SK-N-SH treated with all-trans-retinoic acid at 6 μM for 48 hours (cell line): ENCODE data around the gene NIFK.
A peak's percentile ranks its signal among the peaks of the same experiment; 100 is the strongest.
"Not testable (repeated sequence)": the region's sequence is repeated elsewhere in the genome, so short reads cannot be mapped to it uniquely, and the experiment has no call there.

Experiments used
- ATAC-seq: fragments of 200-7000 bp; cut with Tn5 transposase; 3 replicates; pipeline ENCODE4 v1.9.1; 2020; ENCODE audit warnings: mild to moderate bottlenecking, moderate library complexity
- BACH2 ChIP-seq: fragments of 250-450 bp; sonication (Bioruptor Pico); IDR thresholded peaks from 2 replicates; pipeline ENCODE4 v1.9.0; 2021; ENCODE audit warnings: mild to moderate bottlenecking, borderline replicate concordance
- CSDC2 ChIP-seq: fragments of 250-450 bp; sonication (Bioruptor Pico); IDR thresholded peaks from 2 replicates; pipeline ENCODE4 v1.5.0; 2020; ENCODE audit warnings: mild to moderate bottlenecking, moderate library complexity
- ESRRG ChIP-seq: fragments of 250-450 bp; sonication (Bioruptor Pico); IDR thresholded peaks from 2 replicates; pipeline ENCODE4 v1.6.1; 2021; ENCODE audit warnings: mild to moderate bottlenecking
- ISL1 ChIP-seq: fragments of 250-450 bp; sonication (Bioruptor Pico); IDR thresholded peaks from 2 replicates; pipeline ENCODE4 v2.1.2; 2022; ENCODE audit warnings: mild to moderate bottlenecking, moderate library complexity
- OSR1 ChIP-seq: fragments of 250-450 bp; sonication (Bioruptor Pico); IDR thresholded peaks from 2 replicates; pipeline ENCODE4 v1.8.0; 2022; ENCODE audit warnings: moderate library complexity, mild to moderate bottlenecking, inconsistent platforms
- PPARA ChIP-seq: fragments of 250-450 bp; sonication (Bioruptor Pico); IDR thresholded peaks from 2 replicates; pipeline ENCODE4 v1.5.0; 2020; ENCODE audit warnings: mild to moderate bottlenecking, borderline replicate concordance
- SNAI2 ChIP-seq: fragments of 250-450 bp; sonication (Bioruptor Pico); IDR thresholded peaks from 2 replicates; pipeline ENCODE4 v1.5.0; 2020; ENCODE audit warnings: mild to moderate bottlenecking, moderate library complexity
- TCF4 ChIP-seq: fragments of 250-450 bp; sonication (Bioruptor Pico); IDR thresholded peaks from 2 replicates; pipeline ENCODE4 v1.8.0; 2021; ENCODE audit warnings: mild to moderate bottlenecking, moderate library complexity, borderline replicate concordance
- TOX ChIP-seq: fragments of 250-450 bp; sonication (Bioruptor Pico); IDR thresholded peaks from 2 replicates; pipeline ENCODE4 v1.8.0; 2021; ENCODE audit warnings: mild to moderate bottlenecking, moderate library complexity, borderline replicate concordance
- ZFP3 ChIP-seq: fragments of 250-450 bp; sonication (Bioruptor Pico); IDR thresholded peaks from 2 replicates; pipeline ENCODE4 v1.5.0; 2020; ENCODE audit warnings: mild to moderate bottlenecking, moderate library complexity
- ZFP30 ChIP-seq: fragments of 450-650 bp; formaldehyde crosslinking; IDR thresholded peaks from 2 replicates; pipeline ENCODE4 v1.5.0; 2022; ENCODE audit warnings: mild to moderate bottlenecking, moderate library complexity
- ZNF565 ChIP-seq: fragments of 450-650 bp; formaldehyde crosslinking; conservative IDR thresholded peaks from 2 replicates; pipeline ENCODE4 v1.5.0; 2020; ENCODE audit warnings: low read depth, mild to moderate bottlenecking, moderate library complexity
- ZNF8 ChIP-seq: fragments of 450-650 bp; formaldehyde crosslinking; IDR thresholded peaks from 2 replicates; pipeline ENCODE4 v1.5.0; 2020; ENCODE audit warnings: mild to moderate bottlenecking, moderate library complexity
- TF ChIP-seq, protein P1 (sequence below): fragments of 250-450 bp; sonication (Bioruptor Pico); IDR thresholded peaks from 2 replicates; pipeline ENCODE4 v1.5.1; 2021; ENCODE audit warnings: mild to moderate bottlenecking, moderate library complexity
- TF ChIP-seq, protein P2 (sequence below): fragments of 250-450 bp; sonication (Bioruptor Pico); IDR thresholded peaks from 2 replicates; pipeline ENCODE4 v1.5.1; 2020; ENCODE audit warnings: low read depth, mild to moderate bottlenecking, moderate library complexity
- TF ChIP-seq, protein P3 (sequence below): fragments of 250-450 bp; sonication (Bioruptor Pico); IDR thresholded peaks from 2 replicates; pipeline ENCODE4 v1.5.0; 2020; ENCODE audit warnings: mild to moderate bottlenecking, moderate library complexity
- TF ChIP-seq, protein P4 (sequence below): fragments of 250-450 bp; sonication (Bioruptor Pico); IDR thresholded peaks from 2 replicates; pipeline ENCODE4 v1.8.0; 2021; ENCODE audit warnings: low read depth, mild to moderate bottlenecking, moderate library complexity, borderline replicate concordance

NIFK gene

DNA sequence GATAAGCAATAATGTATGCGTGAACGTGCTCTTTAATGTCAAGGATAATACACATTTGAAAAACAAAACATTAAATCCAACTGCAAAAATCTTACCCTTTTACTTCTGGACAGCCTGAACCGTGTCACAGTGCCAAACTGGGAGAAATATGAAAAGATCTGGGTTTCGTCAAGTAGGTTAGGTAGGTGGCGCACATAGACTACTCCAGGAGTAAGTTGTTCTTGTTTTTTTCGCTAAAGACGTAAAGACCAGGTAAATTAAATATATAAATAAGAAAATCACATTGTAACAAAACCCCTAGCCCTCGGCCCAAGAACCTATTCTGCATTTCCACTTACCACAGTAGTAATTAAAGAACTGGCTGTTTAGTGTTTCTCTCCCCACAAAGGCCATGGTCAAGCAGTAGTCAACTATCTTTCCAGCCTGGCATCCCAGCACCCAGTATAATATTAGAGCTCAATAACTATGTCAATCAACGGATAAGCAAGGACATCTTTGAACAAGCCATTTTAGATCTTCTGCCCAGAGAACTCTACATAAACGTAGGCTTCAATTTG is 1.1 kb downstream of the NIFK start:
- TF ChIP-seq, protein P1, sequence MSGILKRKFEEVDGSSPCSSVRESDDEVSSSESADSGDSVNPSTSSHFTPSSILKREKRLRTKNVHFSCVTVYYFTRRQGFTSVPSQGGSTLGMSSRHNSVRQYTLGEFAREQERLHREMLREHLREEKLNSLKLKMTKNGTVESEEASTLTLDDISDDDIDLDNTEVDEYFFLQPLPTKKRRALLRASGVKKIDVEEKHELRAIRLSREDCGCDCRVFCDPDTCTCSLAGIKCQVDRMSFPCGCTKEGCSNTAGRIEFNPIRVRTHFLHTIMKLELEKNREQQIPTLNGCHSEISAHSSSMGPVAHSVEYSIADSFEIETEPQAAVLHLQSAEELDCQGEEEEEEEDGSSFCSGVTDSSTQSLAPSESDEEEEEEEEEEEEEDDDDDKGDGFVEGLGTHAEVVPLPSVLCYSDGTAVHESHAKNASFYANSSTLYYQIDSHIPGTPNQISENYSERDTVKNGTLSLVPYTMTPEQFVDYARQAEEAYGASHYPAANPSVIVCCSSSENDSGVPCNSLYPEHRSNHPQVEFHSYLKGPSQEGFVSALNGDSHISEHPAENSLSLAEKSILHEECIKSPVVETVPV, result no peak
- TF ChIP-seq ESRRG (CRISPR knock-in tag) (no peak), ISL1 (CRISPR knock-in tag) (no peak)
- TF ChIP-seq, protein P2, sequence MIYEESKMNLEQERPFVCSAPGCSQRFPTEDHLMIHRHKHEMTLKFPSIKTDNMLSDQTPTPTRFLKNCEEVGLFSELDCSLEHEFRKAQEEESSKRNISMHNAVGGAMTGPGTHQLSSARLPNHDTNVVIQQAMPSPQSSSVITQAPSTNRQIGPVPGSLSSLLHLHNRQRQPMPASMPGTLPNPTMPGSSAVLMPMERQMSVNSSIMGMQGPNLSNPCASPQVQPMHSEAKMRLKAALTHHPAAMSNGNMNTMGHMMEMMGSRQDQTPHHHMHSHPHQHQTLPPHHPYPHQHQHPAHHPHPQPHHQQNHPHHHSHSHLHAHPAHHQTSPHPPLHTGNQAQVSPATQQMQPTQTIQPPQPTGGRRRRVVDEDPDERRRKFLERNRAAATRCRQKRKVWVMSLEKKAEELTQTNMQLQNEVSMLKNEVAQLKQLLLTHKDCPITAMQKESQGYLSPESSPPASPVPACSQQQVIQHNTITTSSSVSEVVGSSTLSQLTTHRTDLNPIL, result no peak
- ATAC-seq, result peak; percentile 19; the same call in 2 of the 3 replicates

DNA sequence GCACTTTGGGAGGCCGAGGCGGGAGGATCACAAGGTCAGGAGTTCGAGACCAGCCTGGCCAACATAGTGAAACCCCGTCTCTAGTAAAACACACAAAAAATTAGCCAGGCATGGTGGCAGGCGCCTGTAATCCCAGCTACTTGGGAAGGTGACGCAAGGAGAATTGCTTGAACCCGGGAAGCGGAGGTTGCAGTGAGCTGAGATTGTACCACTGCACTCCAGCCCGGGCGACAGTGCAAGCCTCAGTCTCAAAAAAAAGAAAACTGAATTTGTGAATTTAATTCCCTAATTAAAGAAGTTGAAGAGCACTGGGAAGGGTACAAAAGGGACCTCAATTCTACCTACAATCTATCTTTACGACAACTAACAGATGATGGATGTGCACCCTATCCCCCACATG is 2.1 kb downstream of the NIFK start:
- ATAC-seq, result not testable (repeated sequence)

DNA sequence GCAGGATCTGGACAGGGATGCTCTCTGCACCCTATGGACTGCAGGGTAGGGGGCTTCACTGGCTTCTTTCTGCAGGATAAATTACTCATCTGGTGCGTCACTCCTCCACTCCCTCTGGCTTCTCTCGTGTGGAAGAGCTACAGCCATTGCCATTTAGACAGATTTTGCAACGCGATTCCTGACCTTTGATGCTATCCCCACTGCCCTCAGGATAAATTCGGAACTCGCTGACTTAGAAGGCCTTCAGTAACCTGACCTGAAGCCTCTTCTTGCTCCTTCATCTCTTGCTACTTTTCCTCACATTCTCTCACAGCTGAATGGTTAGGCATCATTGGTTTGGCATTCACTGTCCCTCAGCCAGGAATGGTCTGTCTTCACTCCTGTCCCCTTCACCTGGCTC is 5.3 kb downstream of the NIFK start:
- TF ChIP-seq CSDC2 (no peak), ZNF565 (CRISPR knock-in tag) (no peak), ZNF8 (no peak), ISL1 (CRISPR knock-in tag) (no peak), ZFP30 (CRISPR knock-in tag) (no peak), OSR1 (no peak), ESRRG (CRISPR knock-in tag) (no peak), ZFP3 (no peak)
- TF ChIP-seq, protein P3, sequence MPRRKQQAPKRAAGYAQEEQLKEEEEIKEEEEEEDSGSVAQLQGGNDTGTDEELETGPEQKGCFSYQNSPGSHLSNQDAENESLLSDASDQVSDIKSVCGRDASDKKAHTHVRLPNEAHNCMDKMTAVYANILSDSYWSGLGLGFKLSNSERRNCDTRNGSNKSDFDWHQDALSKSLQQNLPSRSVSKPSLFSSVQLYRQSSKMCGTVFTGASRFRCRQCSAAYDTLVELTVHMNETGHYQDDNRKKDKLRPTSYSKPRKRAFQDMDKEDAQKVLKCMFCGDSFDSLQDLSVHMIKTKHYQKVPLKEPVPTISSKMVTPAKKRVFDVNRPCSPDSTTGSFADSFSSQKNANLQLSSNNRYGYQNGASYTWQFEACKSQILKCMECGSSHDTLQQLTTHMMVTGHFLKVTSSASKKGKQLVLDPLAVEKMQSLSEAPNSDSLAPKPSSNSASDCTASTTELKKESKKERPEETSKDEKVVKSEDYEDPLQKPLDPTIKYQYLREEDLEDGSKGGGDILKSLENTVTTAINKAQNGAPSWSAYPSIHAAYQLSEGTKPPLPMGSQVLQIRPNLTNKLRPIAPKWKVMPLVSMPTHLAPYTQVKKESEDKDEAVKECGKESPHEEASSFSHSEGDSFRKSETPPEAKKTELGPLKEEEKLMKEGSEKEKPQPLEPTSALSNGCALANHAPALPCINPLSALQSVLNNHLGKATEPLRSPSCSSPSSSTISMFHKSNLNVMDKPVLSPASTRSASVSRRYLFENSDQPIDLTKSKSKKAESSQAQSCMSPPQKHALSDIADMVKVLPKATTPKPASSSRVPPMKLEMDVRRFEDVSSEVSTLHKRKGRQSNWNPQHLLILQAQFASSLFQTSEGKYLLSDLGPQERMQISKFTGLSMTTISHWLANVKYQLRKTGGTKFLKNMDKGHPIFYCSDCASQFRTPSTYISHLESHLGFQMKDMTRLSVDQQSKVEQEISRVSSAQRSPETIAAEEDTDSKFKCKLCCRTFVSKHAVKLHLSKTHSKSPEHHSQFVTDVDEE (CRISPR knock-in tag), result no peak
- no peak for ATAC-seq

DNA sequence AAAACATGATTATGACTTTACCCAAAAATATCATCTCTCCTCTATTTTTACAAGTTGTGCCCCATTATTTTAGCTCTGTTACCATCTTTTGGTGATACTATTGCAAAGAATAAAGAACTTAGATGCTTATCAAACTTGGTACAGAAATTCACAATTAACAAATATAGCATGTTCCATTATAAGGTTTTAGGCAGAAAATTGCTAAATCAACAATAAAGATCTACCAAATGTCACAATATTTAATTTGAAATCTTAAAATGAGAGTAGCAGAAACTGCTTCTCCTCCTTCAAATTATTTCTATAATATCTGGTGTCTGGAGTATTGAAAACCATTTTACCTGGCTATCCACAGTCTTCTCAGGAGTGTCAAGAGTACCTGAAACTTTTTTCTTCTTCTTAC is 8.7 kb downstream of the NIFK start:
- TF ChIP-seq, protein P2, result no peak
- TF ChIP-seq SNAI2 (CRISPR knock-in tag) (no peak), CSDC2 (no peak), ZFP3 (no peak), ZNF8 (no peak), ZNF565 (CRISPR knock-in tag) (no peak)
- ATAC-seq, result no peak

DNA sequence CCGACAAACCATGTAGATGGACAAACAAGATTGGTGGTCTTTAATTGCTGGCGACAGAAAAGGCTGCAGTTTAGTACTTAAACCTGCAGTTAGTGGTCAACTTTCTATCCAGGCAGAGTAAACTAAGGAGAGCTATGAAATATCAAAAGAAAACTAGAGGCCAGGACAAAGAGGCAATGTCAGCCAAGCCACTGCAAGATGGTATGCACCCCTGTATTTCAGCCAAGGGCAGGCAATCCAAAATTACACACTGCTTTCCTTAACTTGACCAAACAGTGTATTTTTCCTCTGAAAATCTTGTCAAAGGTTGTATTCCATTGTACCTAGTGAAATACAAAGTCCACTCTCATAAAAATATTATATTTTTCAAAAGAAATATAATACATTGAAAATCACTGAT is 9.3 kb downstream of the NIFK start:
- TF ChIP-seq OSR1 (no peak), TCF4 (no peak), ESRRG (CRISPR knock-in tag) (no peak), ZNF565 (CRISPR knock-in tag) (no peak), ZNF8 (no peak), TOX (CRISPR knock-in tag) (no peak), PPARA (CRISPR knock-in tag) (no peak), CSDC2 (no peak), BACH2 (CRISPR knock-in tag) (no peak)
- TF ChIP-seq, protein P3 (CRISPR knock-in tag), result no peak
- TF ChIP-seq, protein P4, sequence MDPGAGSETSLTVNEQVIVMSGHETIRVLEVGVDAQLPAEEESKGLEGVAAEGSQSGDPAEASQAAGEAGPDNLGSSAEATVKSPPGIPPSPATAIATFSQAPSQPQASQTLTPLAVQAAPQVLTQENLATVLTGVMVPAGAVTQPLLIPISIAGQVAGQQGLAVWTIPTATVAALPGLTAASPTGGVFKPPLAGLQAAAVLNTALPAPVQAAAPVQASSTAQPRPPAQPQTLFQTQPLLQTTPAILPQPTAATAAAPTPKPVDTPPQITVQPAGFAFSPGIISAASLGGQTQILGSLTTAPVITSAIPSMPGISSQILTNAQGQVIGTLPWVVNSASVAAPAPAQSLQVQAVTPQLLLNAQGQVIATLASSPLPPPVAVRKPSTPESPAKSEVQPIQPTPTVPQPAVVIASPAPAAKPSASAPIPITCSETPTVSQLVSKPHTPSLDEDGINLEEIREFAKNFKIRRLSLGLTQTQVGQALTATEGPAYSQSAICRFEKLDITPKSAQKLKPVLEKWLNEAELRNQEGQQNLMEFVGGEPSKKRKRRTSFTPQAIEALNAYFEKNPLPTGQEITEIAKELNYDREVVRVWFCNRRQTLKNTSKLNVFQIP (CRISPR knock-in tag), result no peak
- TF ChIP-seq, protein P2, result no peak

More for the DNA sequence above, 9.3 kb downstream of the NIFK start:
- no peak for ATAC-seq
